ENCODE data around the gene ST6GALNAC5.
"Not testable (repeated sequence)": the region's sequence is repeated elsewhere in the genome, so short reads cannot be mapped to it uniquely, and the experiment has no call there.

Gene ST6GALNAC5

DNA sequence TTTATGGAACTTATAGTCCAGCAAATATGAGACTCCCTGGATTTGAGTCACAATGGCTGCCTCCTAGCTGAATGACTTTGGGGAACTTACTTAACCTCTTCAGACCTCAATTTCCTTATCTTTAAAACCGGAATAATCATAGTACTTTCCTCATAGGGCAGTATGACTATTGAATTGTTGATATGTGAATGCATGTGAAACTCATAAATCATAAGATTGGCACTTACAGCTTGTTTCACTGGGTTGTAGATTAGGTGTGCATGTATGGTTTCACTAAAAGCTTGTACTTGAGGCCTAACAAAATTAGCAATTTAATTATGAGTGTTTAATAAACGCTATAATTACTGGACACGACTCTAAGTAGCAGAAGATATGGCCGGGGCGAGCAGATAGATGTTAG is 72.5 kb downstream of the ST6GALNAC5 start:
- H3K27me3 Mint-ChIP-seq = no peaks in the 10 kb centered on the region
- no peaks in the 10 kb centered on the region for H3K36me3 Mint-ChIP-seq
- no peaks in the 10 kb centered on the region for H3K4me1 Mint-ChIP-seq (ENCODE audit: low read depth)
- no peaks in the 10 kb centered on the region for H3K9me3 Mint-ChIP-seq (ENCODE audit: low read depth)
- H3K4me3 Mint-ChIP-seq = no peak overlapping the region
- no peak overlapping the region for H3K27ac Mint-ChIP-seq

DNA sequence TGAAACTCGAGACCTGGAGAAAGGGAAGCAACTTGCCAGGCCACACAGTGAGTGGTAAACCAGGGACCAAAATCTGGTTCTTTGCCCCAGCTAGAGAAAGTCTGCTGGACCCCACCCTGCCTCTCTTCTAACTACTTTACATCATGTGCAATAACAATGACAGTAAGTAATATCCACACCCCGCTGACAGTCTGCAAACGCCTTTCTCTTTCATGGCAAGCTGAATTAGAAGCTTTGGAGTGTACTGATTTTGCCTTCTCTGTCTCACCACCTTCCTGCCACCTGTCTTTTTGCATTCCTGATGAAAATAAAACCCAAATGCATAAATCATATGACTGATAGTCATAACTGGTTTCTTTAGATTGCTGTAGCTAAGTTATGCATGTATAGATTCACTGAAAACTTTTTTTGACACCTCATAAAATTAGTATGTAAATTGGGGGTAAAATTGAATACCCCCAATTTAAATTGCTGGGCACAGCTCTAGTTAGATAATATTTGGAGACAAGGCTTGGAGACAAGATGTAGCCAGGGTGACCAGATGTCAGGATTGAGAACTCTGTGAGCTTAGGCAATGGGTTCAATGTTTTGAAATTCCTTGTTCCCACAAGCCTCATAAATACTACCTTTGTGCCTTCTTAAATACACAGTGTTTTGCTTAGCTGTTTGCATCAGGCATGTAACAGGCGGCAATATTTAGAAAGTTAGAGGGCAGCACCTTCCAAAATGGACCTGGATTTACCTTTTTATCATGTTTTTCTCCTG is 73.5 kb downstream of the ST6GALNAC5 start:
- Mint-ChIP-seq H3K9me3 (ENCODE audit: low read depth) (no peaks in the 10 kb centered on the region), H3K4me1 (ENCODE audit: low read depth) (no peaks in the 10 kb centered on the region), H3K27me3 (peaks cover 2% of the 10 kb centered on the region), H3K27ac (no peak overlapping the region), H3K4me3 (no peak overlapping the region), H3K36me3 (no peaks in the 10 kb centered on the region)

DNA sequence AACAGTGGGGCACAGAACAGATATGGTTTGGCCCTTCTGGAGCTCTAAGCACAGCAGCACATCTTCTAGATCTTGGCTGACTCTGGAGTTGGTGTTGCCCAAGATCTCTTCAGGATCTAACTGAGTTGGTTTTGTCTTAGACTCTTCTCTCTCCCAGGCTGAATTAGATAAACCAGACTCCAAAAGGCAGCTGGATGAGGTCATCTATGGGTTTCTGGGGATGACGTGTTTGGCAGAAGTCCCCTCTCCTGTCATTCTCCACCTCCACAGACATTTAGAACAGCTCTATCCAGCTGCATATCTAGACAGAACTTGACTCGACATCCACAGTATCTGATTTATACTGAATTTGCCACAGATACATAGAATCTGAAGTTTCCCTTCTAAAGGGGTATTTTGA is 75.3 kb downstream of the ST6GALNAC5 start:
- no peaks in the 10 kb centered on the region for H3K36me3 Mint-ChIP-seq
- peaks cover 2% of the 10 kb centered on the region for H3K27me3 Mint-ChIP-seq
- no peak overlapping the region for H3K4me3 Mint-ChIP-seq
- no peaks in the 10 kb centered on the region for H3K4me1 Mint-ChIP-seq (ENCODE audit: low read depth)
- H3K27ac Mint-ChIP-seq = no peak overlapping the region
- no peaks in the 10 kb centered on the region for H3K9me3 Mint-ChIP-seq (ENCODE audit: low read depth)

DNA sequence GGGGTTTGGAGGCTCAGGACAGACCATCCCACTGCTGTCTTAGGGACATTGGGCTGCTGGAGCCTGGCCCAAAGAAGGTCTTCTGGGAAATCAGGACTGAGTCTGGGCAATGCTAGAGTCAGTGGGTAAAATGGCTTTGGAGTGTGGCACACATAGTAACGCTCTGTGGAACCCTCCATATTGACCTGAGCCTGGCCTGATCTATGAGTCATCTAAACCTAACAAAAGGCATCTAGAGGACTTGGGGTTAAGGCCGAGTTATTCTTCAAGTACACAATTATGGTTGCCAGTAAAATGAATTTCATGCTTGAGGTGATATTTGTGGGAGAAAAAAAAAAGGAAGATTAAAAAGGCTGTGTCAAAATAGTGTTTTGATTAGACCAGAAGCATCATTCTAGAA is 77.7 kb downstream of the ST6GALNAC5 start:
- Mint-ChIP-seq H3K27me3 (peaks cover 2% of the 10 kb centered on the region), H3K4me1 (ENCODE audit: low read depth) (no peaks in the 10 kb centered on the region), H3K9me3 (ENCODE audit: low read depth) (no peaks in the 10 kb centered on the region), H3K27ac (no peak overlapping the region), H3K36me3 (no peaks in the 10 kb centered on the region), H3K4me3 (no peak overlapping the region)

DNA sequence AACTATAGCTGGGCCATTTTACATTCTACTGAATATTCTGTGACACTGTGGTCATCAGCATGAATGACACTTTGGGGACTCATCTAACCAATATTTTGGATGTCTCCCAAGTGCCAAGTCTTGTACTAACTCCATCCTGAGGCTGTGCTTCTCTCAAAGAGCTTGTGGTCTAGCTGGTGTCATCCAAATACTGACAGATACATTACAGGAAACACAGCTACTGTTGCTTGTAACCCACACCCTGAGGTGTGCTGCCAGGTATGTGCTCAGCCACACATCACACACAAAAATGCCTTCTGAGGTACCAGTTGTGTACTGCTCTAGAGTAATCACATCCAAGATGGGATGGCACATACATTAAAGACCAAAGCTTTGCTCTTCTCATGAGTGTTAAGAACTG is 81.6 kb downstream of the ST6GALNAC5 start:
- Mint-ChIP-seq H3K27me3 (peaks cover 2% of the 10 kb centered on the region), H3K27ac (no peak overlapping the region), H3K9me3 (ENCODE audit: low read depth) (no peaks in the 10 kb centered on the region), H3K36me3 (no peaks in the 10 kb centered on the region), H3K4me3 (no peak overlapping the region), H3K4me1 (ENCODE audit: low read depth) (no peaks in the 10 kb centered on the region)

DNA sequence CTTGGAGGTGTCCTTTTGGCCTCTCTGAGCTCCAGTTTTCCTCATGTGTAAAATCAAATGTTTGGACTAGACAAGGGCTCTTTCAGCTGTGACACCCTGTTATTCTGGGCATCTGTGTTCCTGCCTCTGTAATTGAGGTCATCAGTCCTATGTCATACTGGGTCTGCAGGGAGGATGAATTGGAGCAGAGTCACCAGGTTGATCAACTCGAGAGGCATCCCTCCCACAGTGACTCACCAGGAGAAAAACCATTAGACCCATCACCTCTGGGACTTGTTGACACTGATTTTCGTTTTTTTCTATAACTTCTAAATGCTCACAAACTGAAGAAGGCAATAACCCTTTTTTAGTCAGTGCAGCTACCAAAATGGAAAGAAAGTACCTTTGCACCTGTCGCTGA is 82.2 kb downstream of the ST6GALNAC5 start:
- H3K27ac Mint-ChIP-seq = no peak overlapping the region
- no peaks in the 10 kb centered on the region for H3K9me3 Mint-ChIP-seq (ENCODE audit: low read depth)
- no peaks in the 10 kb centered on the region for H3K36me3 Mint-ChIP-seq
- no peak overlapping the region for H3K4me3 Mint-ChIP-seq
- no peaks in the 10 kb centered on the region for H3K4me1 Mint-ChIP-seq (ENCODE audit: low read depth)
- H3K27me3 Mint-ChIP-seq = peaks cover 3% of the 10 kb centered on the region

DNA sequence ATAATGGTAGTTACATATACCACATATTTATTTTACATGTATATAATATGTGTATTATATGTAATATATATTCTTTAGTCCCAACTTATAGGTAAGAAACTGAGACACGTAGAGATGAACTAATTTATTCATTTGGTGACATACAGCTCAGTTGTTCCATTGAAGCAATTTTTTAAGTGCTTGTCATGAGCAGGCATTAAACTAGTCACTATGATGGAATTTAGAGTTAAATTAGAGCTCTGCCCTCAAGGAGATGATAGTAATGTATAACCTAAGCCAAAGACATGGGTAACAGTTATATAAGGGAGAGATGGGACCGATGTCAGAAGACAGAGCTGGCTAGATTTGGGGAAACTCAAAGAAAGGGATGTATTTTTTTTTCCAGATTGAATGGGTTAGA is 83.0 kb downstream of the ST6GALNAC5 start:
- peaks cover 1% of the 10 kb centered on the region for H3K27me3 Mint-ChIP-seq
- no peaks in the 10 kb centered on the region for H3K9me3 Mint-ChIP-seq (ENCODE audit: low read depth)
- no peak overlapping the region for H3K4me3 Mint-ChIP-seq
- no peaks in the 10 kb centered on the region for H3K4me1 Mint-ChIP-seq (ENCODE audit: low read depth)
- H3K36me3 Mint-ChIP-seq = no peaks in the 10 kb centered on the region
- H3K27ac Mint-ChIP-seq = no peak overlapping the region

DNA sequence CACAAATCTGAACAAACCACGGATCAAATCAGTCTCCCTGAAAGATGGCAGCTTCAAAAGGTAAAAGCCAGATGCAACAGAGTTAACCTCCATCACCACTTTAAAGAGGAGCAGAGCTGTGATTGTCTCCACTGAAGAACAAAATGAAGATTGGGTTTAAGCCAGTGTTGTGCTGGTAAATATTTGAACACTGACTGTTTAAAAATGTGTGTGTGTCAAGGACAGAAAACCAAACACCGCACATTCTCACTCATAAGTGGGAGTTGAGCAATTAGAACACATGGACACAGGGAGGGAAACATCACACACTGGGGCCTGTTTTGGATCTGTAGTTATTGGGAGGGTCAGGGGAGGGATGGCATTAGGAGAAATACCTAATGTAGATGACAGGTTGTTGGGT is 83.9 kb downstream of the ST6GALNAC5 start:
- Mint-ChIP-seq H3K27me3 (peaks cover 1% of the 10 kb centered on the region), H3K27ac (no peak overlapping the region), H3K4me3 (no peak overlapping the region), H3K9me3 (ENCODE audit: low read depth) (no peaks in the 10 kb centered on the region), H3K4me1 (ENCODE audit: low read depth) (no peaks in the 10 kb centered on the region), H3K36me3 (no peaks in the 10 kb centered on the region)

DNA sequence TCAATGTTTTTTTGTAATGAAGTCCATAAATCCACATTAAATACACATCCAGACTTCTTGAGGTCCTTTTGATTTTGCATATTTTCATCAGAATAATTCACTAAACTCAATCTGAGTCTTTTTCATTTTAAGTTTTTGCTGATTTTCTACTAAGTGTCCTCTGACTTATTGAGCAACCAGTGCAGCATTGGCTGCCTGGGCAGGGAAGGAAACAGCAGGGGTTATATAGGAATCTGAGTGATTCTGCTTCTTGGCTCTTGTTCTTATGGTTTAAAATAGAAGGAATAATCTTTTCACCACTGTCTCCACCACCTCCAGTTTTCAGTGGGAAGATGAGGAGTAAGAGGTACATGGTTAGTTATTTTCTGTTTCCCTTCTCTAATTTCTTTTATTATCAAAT is 88.4 kb downstream of the ST6GALNAC5 start:
- Mint-ChIP-seq H3K36me3 (no peaks in the 10 kb centered on the region), H3K9me3 (ENCODE audit: low read depth) (no peaks in the 10 kb centered on the region), H3K27me3 (peaks cover 1% of the 10 kb centered on the region), H3K4me1 (ENCODE audit: low read depth) (no peaks in the 10 kb centered on the region), H3K27ac (no peak overlapping the region), H3K4me3 (no peak overlapping the region)

DNA sequence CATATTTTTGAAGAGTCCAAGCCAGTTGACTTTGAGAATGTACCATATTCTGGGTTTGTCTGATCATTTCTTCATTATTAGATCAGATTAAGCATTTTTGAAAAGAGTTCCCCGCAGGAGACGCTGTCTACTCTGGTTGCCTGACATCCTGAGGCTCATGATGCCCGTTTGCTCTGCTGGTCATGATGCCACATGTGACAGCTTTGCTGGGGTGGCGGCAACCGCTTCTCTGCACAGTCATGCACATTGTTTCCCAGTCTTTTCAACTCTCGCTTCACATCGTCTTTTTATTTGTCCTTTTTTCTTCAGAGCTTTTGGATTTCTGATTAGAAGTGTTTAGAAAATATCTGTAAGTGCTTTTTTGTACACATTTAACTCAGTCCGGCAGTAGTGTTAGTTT is 90.7 kb downstream of the ST6GALNAC5 start:
- Mint-ChIP-seq H3K9me3 (ENCODE audit: low read depth) (no peaks in the 10 kb centered on the region), H3K27me3 (peaks cover 1% of the 10 kb centered on the region), H3K4me1 (ENCODE audit: low read depth) (no peaks in the 10 kb centered on the region), H3K4me3 (no peak overlapping the region), H3K27ac (no peak overlapping the region), H3K36me3 (no peaks in the 10 kb centered on the region)

DNA sequence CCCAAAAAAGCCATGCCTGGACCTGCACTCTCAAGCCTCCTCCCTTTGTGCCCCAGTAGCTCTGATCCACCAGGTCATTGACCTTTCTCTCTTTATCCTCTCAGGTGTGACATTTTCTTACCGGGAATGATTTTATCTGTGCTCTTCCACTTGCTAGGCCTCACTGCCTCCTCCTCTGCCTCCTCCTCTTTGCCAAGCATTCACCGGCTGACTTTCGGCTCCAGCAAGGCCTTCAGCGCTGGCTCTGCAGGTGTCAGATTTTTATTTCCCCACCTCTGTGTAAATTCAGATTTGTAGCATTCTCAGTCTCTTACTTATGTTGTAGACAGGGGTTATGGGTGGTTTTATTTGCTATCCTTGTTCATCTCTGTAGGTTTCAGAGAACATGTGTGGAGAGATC is 91.5 kb downstream of the ST6GALNAC5 start:
- H3K27ac Mint-ChIP-seq = no peak overlapping the region
- no peaks in the 10 kb centered on the region for H3K9me3 Mint-ChIP-seq (ENCODE audit: low read depth)
- no peaks in the 10 kb centered on the region for H3K36me3 Mint-ChIP-seq
- H3K4me1 Mint-ChIP-seq (ENCODE audit: low read depth) = no peaks in the 10 kb centered on the region
- no peak overlapping the region for H3K4me3 Mint-ChIP-seq
- peaks cover 1% of the 10 kb centered on the region for H3K27me3 Mint-ChIP-seq

DNA sequence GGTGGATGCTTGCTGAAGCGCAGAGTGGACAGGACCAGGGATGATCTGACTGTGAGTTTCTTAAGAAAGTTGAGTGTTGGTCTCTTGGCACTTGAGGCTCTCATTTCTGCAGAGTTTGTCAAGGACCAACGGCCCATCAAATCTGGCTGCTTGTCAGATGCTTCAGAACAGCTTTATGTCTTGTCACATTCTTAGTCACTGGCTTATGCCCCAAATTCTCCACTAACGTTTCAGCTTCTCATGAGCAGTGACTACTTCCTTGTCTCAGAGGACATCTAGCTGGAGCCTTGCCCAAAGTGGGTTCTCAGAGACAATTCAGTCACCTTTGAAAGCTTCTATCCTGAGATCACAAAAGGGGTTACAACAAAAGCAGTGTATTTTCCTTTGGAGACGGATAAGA is 92.3 kb downstream of the ST6GALNAC5 start:
- H3K36me3 Mint-ChIP-seq = no peaks in the 10 kb centered on the region
- H3K27ac Mint-ChIP-seq = no peak overlapping the region
- no peak overlapping the region for H3K4me3 Mint-ChIP-seq
- H3K9me3 Mint-ChIP-seq (ENCODE audit: low read depth) = no peaks in the 10 kb centered on the region
- no peaks in the 10 kb centered on the region for H3K27me3 Mint-ChIP-seq
- no peaks in the 10 kb centered on the region for H3K4me1 Mint-ChIP-seq (ENCODE audit: low read depth)

DNA sequence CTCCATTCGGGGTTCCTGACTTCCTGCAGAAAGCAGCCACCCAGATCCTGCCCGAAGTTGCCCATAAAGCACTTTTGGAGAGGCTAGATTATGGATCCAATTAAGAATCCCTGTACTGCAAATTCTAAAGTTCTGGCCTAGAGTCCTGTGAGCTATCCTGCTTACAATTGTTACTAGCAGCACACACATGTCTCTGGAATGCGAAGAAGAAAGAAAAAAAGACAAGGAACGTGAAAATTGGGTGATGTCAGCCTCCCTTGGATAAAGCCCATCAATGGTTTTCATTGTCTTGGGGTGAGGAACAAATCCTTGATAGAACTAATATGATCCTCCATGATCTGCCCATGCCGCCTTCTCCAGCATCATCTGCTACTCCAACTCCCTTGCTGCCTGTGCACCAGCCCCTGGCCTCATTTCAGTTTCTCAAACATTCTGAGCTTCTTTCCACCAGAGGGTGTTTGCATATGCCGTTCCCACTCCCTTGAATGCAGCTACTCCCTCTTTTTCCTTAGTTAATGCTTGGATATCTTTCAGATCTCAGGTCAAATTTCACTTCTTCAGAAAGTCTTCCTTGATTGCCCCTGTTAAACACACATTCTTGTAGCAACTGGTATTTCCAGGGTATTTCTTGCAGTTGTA is 94.0 kb downstream of the ST6GALNAC5 start:
- no peaks in the 10 kb centered on the region for H3K27me3 Mint-ChIP-seq
- no peaks in the 10 kb centered on the region for H3K9me3 Mint-ChIP-seq (ENCODE audit: low read depth)
- H3K27ac Mint-ChIP-seq = no peak overlapping the region
- no peaks in the 10 kb centered on the region for H3K36me3 Mint-ChIP-seq
- H3K4me3 Mint-ChIP-seq = no peak overlapping the region
- no peaks in the 10 kb centered on the region for H3K4me1 Mint-ChIP-seq (ENCODE audit: low read depth)

DNA sequence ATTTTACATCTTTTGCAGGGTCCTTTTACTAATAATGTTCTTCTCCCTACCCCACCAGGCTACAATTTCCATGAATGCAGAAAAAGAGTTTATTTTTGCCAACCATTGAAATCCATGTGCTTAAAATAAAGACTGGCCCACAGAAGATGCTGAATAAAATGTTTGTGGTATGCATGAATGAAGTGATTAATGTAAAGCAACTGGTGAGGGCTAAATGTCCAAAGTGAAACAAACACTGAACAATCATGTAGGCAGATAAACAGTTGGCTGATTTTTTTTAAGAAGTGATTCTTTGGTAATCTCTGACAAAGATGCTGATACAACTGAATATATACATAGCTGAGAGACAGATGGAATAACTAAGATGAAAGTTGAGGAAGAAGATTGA is 94.5 kb downstream of the ST6GALNAC5 start:
- no peaks in the 10 kb centered on the region for H3K27me3 Mint-ChIP-seq

DNA sequence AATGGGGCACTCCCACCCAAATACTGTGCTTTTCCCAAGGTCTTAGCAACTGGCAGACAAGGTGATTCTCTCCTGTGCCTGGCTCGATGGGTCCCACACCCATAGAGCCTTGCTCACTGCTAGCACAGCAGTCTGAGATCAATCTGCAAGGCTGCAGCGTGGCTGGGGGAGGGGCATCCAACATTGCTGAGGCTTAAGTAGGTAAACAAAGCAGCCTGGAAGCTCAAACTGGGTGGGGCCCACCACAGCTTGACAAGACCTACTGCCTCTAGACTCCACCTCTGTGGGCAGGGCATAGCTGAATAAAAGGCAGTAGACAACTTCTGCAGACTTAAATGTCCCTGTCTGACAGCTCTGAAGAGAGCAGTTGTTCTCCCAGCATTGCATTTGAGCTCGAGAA is 114.0 kb downstream of the ST6GALNAC5 start:
- not testable (repeated sequence) for H3K4me3 Mint-ChIP-seq; H3K27me3 Mint-ChIP-seq; H3K4me1 Mint-ChIP-seq (ENCODE audit: low read depth); H3K27ac Mint-ChIP-seq; H3K36me3 Mint-ChIP-seq
- peaks cover 17% of the 10 kb centered on the region for H3K9me3 Mint-ChIP-seq (ENCODE audit: low read depth)

More for the DNA sequence above, 94.5 kb downstream of the ST6GALNAC5 start:
- Mint-ChIP-seq H3K9me3 (ENCODE audit: low read depth) (no peaks in the 10 kb centered on the region), H3K36me3 (no peaks in the 10 kb centered on the region), H3K27ac (no peak overlapping the region), H3K4me3 (no peak overlapping the region), H3K4me1 (ENCODE audit: low read depth) (no peaks in the 10 kb centered on the region)

DNA sequence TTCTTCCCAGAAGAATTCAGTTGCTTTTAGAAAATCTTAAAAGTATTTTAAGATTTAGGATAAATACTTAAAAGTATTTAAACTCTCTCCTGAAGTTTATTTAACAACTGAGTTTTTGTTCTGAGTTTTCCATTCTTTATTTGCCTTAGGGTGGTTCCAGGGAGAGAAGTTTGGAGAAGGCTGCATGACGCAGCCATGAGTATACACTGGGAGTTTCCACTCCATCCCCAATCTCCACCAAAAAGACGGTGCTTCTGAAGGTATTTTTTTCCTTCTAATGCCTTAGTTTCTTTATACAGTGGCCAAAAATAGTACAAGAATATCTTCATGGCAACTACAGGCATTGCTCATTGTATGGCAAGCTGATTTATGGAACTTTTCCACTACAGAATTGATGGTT is 122.7 kb downstream of the ST6GALNAC5 start:
- H3K9me3 Mint-ChIP-seq (ENCODE audit: low read depth) = no peaks in the 10 kb centered on the region
- no peak overlapping the region for H3K27ac Mint-ChIP-seq
- no peaks in the 10 kb centered on the region for H3K4me1 Mint-ChIP-seq (ENCODE audit: low read depth)
- H3K36me3 Mint-ChIP-seq = no peaks in the 10 kb centered on the region
- H3K27me3 Mint-ChIP-seq = peaks cover 4% of the 10 kb centered on the region
- H3K4me3 Mint-ChIP-seq = no peak overlapping the region

Measured in activated naive CD8-positive, alpha-beta T cell (primary cell).